Measurements from ENCODE around the gene MYOCD.

MYOCD gene, protein sequence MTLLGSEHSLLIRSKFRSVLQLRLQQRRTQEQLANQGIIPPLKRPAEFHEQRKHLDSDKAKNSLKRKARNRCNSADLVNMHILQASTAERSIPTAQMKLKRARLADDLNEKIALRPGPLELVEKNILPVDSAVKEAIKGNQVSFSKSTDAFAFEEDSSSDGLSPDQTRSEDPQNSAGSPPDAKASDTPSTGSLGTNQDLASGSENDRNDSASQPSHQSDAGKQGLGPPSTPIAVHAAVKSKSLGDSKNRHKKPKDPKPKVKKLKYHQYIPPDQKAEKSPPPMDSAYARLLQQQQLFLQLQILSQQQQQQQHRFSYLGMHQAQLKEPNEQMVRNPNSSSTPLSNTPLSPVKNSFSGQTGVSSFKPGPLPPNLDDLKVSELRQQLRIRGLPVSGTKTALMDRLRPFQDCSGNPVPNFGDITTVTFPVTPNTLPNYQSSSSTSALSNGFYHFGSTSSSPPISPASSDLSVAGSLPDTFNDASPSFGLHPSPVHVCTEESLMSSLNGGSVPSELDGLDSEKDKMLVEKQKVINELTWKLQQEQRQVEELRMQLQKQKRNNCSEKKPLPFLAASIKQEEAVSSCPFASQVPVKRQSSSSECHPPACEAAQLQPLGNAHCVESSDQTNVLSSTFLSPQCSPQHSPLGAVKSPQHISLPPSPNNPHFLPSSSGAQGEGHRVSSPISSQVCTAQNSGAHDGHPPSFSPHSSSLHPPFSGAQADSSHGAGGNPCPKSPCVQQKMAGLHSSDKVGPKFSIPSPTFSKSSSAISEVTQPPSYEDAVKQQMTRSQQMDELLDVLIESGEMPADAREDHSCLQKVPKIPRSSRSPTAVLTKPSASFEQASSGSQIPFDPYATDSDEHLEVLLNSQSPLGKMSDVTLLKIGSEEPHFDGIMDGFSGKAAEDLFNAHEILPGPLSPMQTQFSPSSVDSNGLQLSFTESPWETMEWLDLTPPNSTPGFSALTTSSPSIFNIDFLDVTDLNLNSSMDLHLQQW

DNA sequence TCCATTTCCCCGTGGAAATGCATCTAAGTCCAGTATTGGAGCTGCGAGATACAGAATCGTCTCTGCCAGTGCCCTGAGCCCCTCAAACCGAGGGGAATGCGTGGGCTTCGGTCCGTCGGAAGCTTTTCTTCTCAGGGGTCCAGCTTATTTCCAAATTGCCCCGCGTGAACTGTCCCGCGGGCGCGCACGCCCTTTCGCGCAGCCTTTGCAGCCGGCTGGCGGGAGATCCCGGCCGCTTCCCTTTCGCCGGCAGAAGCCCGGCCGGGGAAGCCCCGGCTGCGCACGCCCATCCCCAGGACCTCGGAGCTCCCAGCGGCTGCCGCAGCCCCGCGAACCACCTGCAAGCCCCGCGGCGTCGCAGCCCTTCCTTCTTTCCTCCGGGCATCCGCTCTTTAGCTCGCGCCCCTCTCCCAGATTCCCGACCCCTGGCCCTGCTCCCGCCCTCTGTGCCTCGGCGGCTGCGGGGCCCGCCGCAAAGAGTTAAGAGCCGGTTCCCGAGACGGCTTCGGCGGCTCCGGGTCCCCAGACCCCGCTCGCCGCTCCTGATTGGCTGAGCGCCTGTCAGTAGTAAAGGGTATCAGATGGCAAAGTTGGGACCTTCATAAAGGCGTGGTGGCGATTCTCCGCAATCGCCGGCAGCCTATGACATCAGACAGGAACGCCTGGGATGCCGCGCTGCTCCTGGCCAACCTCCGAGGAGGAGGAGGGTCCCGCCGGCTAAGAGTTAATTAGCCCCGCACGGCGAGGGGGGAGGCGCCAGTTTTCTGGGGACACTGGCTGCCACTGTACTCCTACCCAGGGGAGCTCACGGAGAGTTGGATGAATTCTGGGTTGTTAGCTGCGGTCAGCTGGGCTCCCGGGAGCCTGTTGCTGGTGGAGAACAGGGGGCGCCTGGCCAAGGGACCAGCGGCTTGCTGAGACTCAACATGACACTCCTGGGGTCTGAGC is at the start of gene MYOCD:
TSS of gene MYOCD (plus strand) at position 628 of the 948 bp plus-strand sequence. CDS start at position 927, 299 bp downstream.
- no peak within 1 kb of the TSS for H3K27ac ChIP-seq

DNA sequence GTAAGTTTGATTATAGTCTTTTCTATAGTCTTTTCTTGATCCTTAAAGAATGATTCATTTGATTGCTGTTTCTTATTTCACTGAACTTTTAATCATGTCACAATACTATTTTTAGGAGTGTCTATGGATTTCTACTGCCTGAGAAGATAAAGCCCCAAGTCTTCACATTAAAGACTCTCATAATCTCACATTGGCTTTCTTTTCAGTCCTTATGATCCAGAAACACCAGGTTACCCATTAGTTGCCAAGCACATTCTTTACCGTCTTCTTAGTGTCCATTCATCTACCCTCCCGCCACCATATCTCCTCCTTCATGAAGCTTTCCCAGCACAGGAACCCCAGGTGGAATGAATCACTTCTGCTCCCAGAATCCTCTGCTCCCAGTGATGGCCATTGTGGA is 49.5 kb upstream of the MYOCD start:
- H3K27ac ChIP-seq, result no peak overlapping the region
- TF ChIP-seq, protein P1, sequence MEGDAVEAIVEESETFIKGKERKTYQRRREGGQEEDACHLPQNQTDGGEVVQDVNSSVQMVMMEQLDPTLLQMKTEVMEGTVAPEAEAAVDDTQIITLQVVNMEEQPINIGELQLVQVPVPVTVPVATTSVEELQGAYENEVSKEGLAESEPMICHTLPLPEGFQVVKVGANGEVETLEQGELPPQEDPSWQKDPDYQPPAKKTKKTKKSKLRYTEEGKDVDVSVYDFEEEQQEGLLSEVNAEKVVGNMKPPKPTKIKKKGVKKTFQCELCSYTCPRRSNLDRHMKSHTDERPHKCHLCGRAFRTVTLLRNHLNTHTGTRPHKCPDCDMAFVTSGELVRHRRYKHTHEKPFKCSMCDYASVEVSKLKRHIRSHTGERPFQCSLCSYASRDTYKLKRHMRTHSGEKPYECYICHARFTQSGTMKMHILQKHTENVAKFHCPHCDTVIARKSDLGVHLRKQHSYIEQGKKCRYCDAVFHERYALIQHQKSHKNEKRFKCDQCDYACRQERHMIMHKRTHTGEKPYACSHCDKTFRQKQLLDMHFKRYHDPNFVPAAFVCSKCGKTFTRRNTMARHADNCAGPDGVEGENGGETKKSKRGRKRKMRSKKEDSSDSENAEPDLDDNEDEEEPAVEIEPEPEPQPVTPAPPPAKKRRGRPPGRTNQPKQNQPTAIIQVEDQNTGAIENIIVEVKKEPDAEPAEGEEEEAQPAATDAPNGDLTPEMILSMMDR (conservative IDR thresholded peaks at IDR 0.05), result no peak

More for the DNA sequence above, at the start of gene MYOCD:
- TF ChIP-seq, protein P1 (conservative IDR thresholded peaks at IDR 0.05), result no peak

DNA sequence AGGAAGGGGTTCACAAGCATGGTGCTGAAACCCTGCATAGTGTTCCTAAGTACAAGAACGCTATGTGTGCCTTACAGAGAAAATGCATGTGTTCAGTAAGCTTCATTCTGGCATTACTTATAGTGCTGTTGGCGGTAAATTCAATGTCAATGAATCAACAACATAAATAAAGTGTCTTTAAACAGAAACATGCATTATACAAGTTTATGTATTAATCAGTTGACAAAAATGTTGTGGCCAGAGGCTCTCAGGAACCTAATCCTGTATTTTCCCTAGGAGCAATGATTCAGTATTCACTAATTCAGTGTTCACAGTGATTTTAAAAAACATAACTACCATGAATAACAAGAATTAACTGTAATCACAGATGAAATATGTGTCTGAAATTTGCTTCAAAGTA is 47.1 kb upstream of the MYOCD start:
- no peak overlapping the region for H3K27ac ChIP-seq
- TF ChIP-seq, protein P1 (conservative IDR thresholded peaks at IDR 0.05), result no peak

DNA sequence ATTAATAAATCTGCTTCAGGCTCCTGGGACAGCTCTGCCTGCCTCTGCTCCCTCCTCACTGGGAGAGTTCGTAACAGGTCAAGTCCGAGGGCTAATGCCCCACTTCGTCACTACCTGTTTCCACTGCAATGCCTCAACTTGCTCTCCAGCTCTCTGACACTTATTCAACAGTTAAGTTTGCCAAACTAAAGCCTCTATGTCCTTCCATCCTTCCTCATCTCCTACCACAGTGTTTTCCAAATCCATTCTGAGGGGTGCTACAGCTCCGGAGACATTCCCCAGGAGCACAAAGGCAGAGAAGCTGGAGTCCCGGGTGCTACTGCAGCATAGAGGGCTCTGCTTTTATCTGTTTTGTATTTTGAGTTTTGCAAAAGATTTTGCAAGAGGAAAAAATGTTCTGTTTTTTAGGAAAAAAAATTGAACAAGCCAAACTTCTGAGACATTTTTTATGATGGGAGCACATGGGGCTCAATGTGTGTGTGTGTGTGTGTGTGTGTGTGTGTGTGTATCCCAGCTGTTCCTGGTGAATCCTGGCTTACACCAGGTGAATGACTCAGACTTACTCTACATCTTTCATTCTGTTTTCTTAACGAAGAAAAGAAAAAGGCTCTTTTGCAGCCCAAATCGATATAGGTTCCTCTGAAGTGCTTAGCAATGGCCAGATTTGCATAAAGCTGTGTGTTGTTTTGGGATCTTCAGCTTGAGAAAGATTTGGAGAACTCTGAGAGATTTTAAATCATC is 46.1 kb upstream of the MYOCD start:
- TF ChIP-seq, protein P1 (conservative IDR thresholded peaks at IDR 0.05), result no peak
- no peak overlapping the region for H3K27ac ChIP-seq

DNA sequence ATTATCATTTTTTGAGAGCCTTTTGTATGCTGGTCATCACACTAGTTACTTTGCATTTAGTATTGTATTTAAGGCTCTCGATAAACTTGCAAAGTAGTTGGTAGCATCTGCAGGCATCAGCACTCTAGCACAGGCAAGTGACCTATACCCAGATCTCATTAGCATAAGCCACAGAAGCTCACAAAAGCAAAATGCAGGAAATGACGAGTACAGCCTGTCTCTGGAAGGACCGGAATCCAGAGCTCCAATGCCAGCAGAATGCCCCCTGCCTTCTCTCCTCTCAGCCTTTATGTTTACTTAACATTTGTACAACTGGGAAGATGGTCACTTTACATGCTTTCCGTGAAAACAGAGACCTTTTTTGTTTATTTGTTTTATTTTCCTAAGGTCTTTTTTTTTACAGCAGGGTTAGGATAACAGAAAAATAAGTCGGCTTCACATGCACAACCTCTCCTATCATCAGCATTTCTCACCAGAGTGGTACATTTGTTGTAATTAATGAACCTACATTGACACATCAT is 45.4 kb upstream of the MYOCD start:
- no peak overlapping the region for H3K27ac ChIP-seq
- TF ChIP-seq, protein P1 (conservative IDR thresholded peaks at IDR 0.05), result no peak

DNA sequence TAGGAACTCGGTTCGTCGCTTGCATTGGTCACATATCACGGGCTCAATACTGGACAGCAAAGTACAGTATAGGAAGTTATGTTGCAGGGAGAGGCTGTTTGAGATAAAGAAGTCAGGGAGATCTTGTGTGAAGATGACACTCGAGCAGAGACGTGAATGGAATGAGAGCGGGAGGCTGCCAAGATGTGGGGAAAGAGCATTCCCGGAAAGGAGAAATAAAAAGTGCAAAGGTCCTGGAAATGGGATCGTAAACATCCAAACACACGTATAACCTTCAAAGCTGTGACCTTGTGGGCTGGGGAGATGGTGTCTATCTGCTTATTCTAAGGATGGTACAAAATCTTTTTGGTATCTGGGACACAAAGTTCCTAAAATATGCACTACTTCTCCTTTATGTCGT is 43.0 kb upstream of the MYOCD start:
- TF ChIP-seq, protein P1 (conservative IDR thresholded peaks at IDR 0.05), result no peak
- H3K27ac ChIP-seq, result no peak overlapping the region

All from VCaP (cell line).